HepG2 (cell line): ENCODE data around the gene SERTAD2. TPM values are rescaled to one million over a fixed set of nuclear protein-coding genes. Genes with fewer than 3 reads are reported as not detected.

Source experiments
- CREM ChIP-seq, 2 experiments: sonication (generic) in 1 of 2; formaldehyde crosslinking in 1 of 2; IDR thresholded peaks; 2 replicates each; pipeline versions ENCODE4 v1.4.0 to v1.6.1; 2016 to 2020; ENCODE audit warnings: antibody characterized with exemption in 1 of 2, mild to moderate bottlenecking in 1 of 2, missing genetic modification reagents in 1 of 2
- DMAP1 ChIP-seq: IDR thresholded peaks from 2 replicates; pipeline ENCODE4 v1.6.1; 2016
- EED ChIP-seq: sonication (generic); formaldehyde crosslinking; IDR thresholded peaks from 2 replicates; pipeline ENCODE4 v1.5.0; 2020; ENCODE audit warnings: mild to moderate bottlenecking, missing genetic modification reagents
- HIVEP1 ChIP-seq: sonication (generic); formaldehyde crosslinking; IDR thresholded peaks from 2 replicates; pipeline ENCODE4 v1.4.0; 2020; ENCODE audit warnings: mild to moderate bottlenecking, missing genetic modification reagents
- KLF12 ChIP-seq: sonication (generic); formaldehyde crosslinking; IDR thresholded peaks from 2 replicates; pipeline ENCODE4 v1.4.0; 2020; ENCODE audit warnings: missing genetic modification reagents, borderline replicate concordance
- KLF6 ChIP-seq: IDR thresholded peaks from 2 replicates; pipeline ENCODE4 v1.8.0; 2016; ENCODE audit warnings: missing biosample characterization, missing genetic modification reagents
- NCOR1 ChIP-seq: fragments of 200-600 bp; sonication (generic); IDR thresholded peaks from 2 replicates; pipeline ENCODE4 v1.7.0; 2017; ENCODE audit warnings: antibody characterized with exemption, low read length, borderline replicate concordance
- PHF20 ChIP-seq: sonication (generic); formaldehyde crosslinking; IDR thresholded peaks from 2 replicates; pipeline ENCODE4 v1.5.0; 2020; ENCODE audit warnings: mild to moderate bottlenecking, missing genetic modification reagents
- PRPF4 ChIP-seq: fragments of 200-400 bp; formaldehyde crosslinking; IDR thresholded peaks from 2 replicates; pipeline ENCODE4 v1.6.1; 2016; ENCODE audit warnings: low read length, low read depth; ENCODE audit not compliant: poor library complexity, severe bottlenecking
- RAD21 ChIP-seq: fragments of 450-650 bp; formaldehyde crosslinking; IDR thresholded peaks from 2 replicates; pipeline ENCODE4 v1.5.0; 2020; ENCODE audit warnings: mild to moderate bottlenecking
- RCOR2 ChIP-seq: IDR thresholded peaks from 2 replicates; pipeline ENCODE4 v1.6.1; 2016; ENCODE audit warnings: missing biosample characterization, missing genetic modification reagents
- SCMH1 ChIP-seq: sonication (generic); formaldehyde crosslinking; IDR thresholded peaks from 2 replicates; pipeline ENCODE4 v1.9.0; 2021; ENCODE audit warnings: missing genetic modification reagents, mild to moderate bottlenecking, borderline replicate concordance
- SOX6 ChIP-seq, 2 experiments: fragments of 450-650 bp in 1 of 2; sonication (generic) in 1 of 2; formaldehyde crosslinking in 1 of 2; IDR thresholded peaks; 2 replicates each; pipeline versions ENCODE4 v1.4.0 to v1.6.1; 2017 to 2020; ENCODE audit warnings: antibody characterized with exemption in 1 of 2, mild to moderate bottlenecking in 1 of 2, missing genetic modification reagents in 1 of 2
- TAF1 ChIP-seq: sonication (generic); formaldehyde crosslinking; IDR thresholded peaks from 2 replicates; pipeline ENCODE4 v1.4.0; 2020; ENCODE audit warnings: missing genetic modification reagents
- ZBTB7A ChIP-seq: sonication (generic); formaldehyde crosslinking; IDR thresholded peaks from 2 replicates; pipeline ENCODE4 v1.8.0; 2022; ENCODE audit warnings: mild to moderate bottlenecking, missing genetic modification reagents
- ZMYM4 ChIP-seq: sonication (generic); formaldehyde crosslinking; IDR thresholded peaks from 2 replicates; pipeline ENCODE4 v1.8.1; 2023; ENCODE audit warnings: mild to moderate bottlenecking, missing genetic modification reagents
- ZNF12 ChIP-seq: sonication (generic); formaldehyde crosslinking; IDR thresholded peaks from 2 replicates; pipeline ENCODE4 v1.5.0; 2020; ENCODE audit warnings: missing genetic modification reagents
- ZNF547 ChIP-seq: sonication (generic); formaldehyde crosslinking; IDR thresholded peaks from 2 replicates; pipeline ENCODE4 v1.5.1; 2020; ENCODE audit warnings: mild to moderate bottlenecking, missing genetic modification reagents
- polyA plus RNA-seq, 8 experiments: library from polyadenylated mRNA; depleted of rRNA in 3 of 8; stranded (reverse) in 7 of 8; unstranded in 1 of 8; fragments of >200 nt; fragmentation: Illumina TruSeq in 4 of 8; extraction: Trizol in 4 of 8; gene quantifications; 2 replicates each; pipeline versions ENCODE4 v1.2.1 to v1.2.3, GENCODE V29; 2011 to 2016; ENCODE audit warnings: low read depth in 4 of 8, missing spikeins in 1 of 8, mixed read lengths in 1 of 8; ENCODE audit not compliant: insufficient read depth in 1 of 8
- total RNA-seq, 5 experiments: library from RNA; depleted of rRNA; stranded (reverse); fragments of >200 nt; fragmentation: Illumina TruSeq; extraction: Trizol; gene quantifications; 2 replicates each; pipeline ENCODE4 v1.2.3, GENCODE V29; 2016; ENCODE audit warnings: low read depth in 1 of 5
- TF ChIP-seq, protein P1 (sequence below): sonication (generic); formaldehyde crosslinking; IDR thresholded peaks from 2 replicates; pipeline ENCODE4 v1.5.0; 2020; ENCODE audit warnings: missing genetic modification reagents
- TF ChIP-seq, protein P2 (sequence below): sonication (generic); formaldehyde crosslinking; IDR thresholded peaks from 2 replicates; pipeline ENCODE4 v1.9.0; 2021; ENCODE audit warnings: mild to moderate bottlenecking, missing genetic modification reagents
- TF ChIP-seq, protein P3 (sequence below): sonication (generic); formaldehyde crosslinking; IDR thresholded peaks from 2 replicates; pipeline ENCODE4 v1.4.0; 2020; ENCODE audit warnings: missing genetic modification reagents

SERTAD2 gene
- total and polyA plus RNA-seq, 2 of the 13 experiments (the other 11 are each of a cell fraction or from before 2014, with no cell fraction given), result 6.7 to 22.6 TPM

DNA sequence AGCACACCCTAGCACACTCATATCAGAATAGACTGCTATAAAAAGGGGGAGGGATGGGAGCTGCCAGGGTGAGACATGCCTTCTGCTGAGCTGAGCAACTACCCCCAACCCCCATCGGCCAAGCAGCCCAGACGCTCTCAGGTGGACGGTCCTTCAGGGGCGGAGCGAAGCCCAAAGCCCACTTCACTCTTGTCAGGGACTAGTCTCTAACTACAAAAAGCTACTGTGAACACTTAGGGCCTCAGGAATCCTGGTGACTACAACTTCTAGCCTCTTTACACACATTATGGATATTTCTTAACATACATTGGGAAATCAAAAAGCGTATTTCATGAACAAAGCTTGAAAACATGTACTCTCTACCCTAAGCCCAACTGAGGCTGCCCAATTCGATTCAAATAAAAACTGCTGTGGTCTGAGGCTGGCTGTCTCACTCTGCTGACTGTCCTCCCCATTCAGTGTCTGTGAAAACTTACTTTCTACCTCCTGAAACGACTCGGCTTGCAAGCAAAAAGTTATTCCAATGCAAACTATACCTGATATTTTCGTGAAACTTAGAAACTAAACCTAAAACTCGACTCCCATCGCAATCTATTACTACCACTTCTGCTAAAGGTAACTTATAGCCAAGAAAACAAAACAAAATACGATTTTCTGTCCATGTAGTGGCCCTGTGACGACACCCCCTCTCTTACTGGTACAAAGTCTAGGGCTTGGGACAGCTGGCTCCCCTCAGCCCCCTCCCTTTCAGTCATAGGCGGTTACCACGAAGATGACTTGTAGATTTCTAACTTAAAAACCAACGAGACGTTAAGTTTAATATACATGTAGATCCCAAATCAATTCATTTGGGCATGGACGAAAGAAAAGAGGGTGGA, 1.2 kb downstream of the SERTAD2 start (continued):
- TF ChIP-seq, protein P1, sequence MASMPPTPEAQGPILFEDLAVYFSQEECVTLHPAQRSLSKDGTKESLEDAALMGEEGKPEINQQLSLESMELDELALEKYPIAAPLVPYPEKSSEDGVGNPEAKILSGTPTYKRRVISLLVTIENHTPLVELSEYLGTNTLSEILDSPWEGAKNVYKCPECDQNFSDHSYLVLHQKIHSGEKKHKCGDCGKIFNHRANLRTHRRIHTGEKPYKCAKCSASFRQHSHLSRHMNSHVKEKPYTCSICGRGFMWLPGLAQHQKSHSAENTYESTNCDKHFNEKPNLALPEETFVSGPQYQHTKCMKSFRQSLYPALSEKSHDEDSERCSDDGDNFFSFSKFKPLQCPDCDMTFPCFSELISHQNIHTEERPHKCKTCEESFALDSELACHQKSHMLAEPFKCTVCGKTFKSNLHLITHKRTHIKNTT, result no peak
- peak; percentile 30; the same call in 1 of the 2 replicates for TF ChIP-seq TAF1
- no peak for TF ChIP-seq HIVEP1 (CRISPR knock-in tag)
- TF ChIP-seq RCOR2 (CRISPR knock-in tag), result no peak
- TF ChIP-seq KLF12, result no peak; the same call in 1 of the 2 replicates
- no peak for TF ChIP-seq SOX6 (IDR thresholded peaks at IDR 0.05)
- TF ChIP-seq SOX6 (CRISPR knock-in tag; IDR thresholded peaks at IDR 0.05), result no peak; the same call in 1 of the 2 replicates
- no peak for TF ChIP-seq KLF6 (CRISPR knock-in tag)
- no peak for TF ChIP-seq ZBTB7A (CRISPR knock-in tag)
- no peak for TF ChIP-seq ZMYM4
- TF ChIP-seq, protein P2, sequence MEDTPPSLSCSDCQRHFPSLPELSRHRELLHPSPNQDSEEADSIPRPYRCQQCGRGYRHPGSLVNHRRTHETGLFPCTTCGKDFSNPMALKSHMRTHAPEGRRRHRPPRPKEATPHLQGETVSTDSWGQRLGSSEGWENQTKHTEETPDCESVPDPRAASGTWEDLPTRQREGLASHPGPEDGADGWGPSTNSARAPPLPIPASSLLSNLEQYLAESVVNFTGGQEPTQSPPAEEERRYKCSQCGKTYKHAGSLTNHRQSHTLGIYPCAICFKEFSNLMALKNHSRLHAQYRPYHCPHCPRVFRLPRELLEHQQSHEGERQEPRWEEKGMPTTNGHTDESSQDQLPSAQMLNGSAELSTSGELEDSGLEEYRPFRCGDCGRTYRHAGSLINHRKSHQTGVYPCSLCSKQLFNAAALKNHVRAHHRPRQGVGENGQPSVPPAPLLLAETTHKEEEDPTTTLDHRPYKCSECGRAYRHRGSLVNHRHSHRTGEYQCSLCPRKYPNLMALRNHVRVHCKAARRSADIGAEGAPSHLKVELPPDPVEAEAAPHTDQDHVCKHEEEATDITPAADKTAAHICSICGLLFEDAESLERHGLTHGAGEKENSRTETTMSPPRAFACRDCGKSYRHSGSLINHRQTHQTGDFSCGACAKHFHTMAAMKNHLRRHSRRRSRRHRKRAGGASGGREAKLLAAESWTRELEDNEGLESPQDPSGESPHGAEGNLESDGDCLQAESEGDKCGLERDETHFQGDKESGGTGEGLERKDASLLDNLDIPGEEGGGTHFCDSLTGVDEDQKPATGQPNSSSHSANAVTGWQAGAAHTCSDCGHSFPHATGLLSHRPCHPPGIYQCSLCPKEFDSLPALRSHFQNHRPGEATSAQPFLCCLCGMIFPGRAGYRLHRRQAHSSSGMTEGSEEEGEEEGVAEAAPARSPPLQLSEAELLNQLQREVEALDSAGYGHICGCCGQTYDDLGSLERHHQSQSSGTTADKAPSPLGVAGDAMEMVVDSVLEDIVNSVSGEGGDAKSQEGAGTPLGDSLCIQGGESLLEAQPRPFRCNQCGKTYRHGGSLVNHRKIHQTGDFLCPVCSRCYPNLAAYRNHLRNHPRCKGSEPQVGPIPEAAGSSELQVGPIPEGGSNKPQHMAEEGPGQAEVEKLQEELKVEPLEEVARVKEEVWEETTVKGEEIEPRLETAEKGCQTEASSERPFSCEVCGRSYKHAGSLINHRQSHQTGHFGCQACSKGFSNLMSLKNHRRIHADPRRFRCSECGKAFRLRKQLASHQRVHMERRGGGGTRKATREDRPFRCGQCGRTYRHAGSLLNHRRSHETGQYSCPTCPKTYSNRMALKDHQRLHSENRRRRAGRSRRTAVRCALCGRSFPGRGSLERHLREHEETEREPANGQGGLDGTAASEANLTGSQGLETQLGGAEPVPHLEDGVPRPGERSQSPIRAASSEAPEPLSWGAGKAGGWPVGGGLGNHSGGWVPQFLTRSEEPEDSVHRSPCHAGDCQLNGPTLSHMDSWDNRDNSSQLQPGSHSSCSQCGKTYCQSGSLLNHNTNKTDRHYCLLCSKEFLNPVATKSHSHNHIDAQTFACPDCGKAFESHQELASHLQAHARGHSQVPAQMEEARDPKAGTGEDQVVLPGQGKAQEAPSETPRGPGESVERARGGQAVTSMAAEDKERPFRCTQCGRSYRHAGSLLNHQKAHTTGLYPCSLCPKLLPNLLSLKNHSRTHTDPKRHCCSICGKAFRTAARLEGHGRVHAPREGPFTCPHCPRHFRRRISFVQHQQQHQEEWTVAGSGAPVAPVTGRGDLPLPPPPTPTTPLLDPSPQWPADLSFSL (CRISPR knock-in tag), result peak; percentile 18; the same call in 1 of the 2 replicates
- TF ChIP-seq SCMH1, result no peak
- no peak for TF ChIP-seq PRPF4
- TF ChIP-seq ZNF12, result no peak
- no peak for TF ChIP-seq RAD21 (CRISPR knock-in tag)
- TF ChIP-seq EED (CRISPR knock-in tag), result no peak
- TF ChIP-seq, protein P3, sequence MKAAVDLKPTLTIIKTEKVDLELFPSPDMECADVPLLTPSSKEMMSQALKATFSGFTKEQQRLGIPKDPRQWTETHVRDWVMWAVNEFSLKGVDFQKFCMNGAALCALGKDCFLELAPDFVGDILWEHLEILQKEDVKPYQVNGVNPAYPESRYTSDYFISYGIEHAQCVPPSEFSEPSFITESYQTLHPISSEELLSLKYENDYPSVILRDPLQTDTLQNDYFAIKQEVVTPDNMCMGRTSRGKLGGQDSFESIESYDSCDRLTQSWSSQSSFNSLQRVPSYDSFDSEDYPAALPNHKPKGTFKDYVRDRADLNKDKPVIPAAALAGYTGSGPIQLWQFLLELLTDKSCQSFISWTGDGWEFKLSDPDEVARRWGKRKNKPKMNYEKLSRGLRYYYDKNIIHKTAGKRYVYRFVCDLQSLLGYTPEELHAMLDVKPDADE (CRISPR knock-in tag), result no peak
- peak; percentile 12; the same call in 1 of the 2 replicates for TF ChIP-seq DMAP1
- no peak for TF ChIP-seq ZNF547 (CRISPR knock-in tag)
- TF ChIP-seq CREM (IDR thresholded peaks at IDR 0.05), result 0 out of 2 replicates have a peak, but pooled peaks have one; percentile 44
- TF ChIP-seq CREM (CRISPR knock-in tag; IDR thresholded peaks at IDR 0.05), result no peak
- TF ChIP-seq NCOR1, result no peak; the same call in none of the 2 replicates
- TF ChIP-seq PHF20 (CRISPR knock-in tag), result no peak
